ENCODE data around the gene ERCC8. TPM values are rescaled to one million over a fixed set of nuclear protein-coding genes. Genes with fewer than 3 reads are reported as not detected.

The ERCC8 gene
- total RNA-seq, 1 experiment from 2014 or later = 25.6 TPM

DNA sequence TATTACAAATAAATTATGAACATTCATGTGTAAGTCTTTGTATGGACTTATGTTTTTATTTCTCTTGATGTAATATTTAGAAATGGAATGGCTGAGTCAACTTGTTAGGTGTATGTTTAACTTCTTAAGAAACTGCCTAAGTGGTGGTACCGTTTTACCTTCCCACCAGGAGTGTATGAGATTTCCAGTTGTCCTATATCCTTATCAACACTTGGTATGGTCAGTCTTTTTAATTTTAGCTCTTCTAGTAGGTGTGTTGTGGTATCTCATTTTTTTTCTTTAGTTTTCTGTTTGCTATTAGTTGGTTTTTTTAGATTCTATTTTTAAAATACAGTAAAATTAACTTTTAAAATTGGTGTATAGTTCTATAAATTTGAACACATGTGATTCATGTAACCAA lies 3.9 kb upstream of the ERCC8 start:
- H3K27ac ChIP-seq (ENCODE audit: low read depth, low read length, poor library complexity, severe bottlenecking) = no peak overlapping the region
- DNase-seq (ENCODE audit: low spot score) = no peak
- no peaks in the 10 kb centered on the region for H3K27me3 ChIP-seq (replicated peaks; ENCODE audit: insufficient read depth, low read depth, low read length, poor library complexity)
- ChIA-PET POLR2A (ENCODE audit: low non-redundant PET) (no interaction called here), CTCF (no interaction called here)
- no peaks in the 10 kb centered on the region for H3K9me3 ChIP-seq (ENCODE audit: low read depth, low read length, poor library complexity, severe bottlenecking)
- H3K4me3 ChIP-seq (ENCODE audit: low read depth, low read length, poor library complexity, severe bottlenecking) = no peak overlapping the region
- intact Hi-C loops (cut with micrococcal nuclease; ENCODE audit: unreplicated experiment) = loop anchor here (10.0 kb wide), 1 partner anchor 264 kb away; no protein-coding TSS in a partner anchor
- H3K4me1 ChIP-seq (ENCODE audit: insufficient read depth, low read length, poor library complexity, severe bottlenecking) = peaks cover 10% of the 10 kb centered on the region
- no peak for TF ChIP-seq EZH2 (IDR thresholded peaks at IDR 0.05; ENCODE audit: borderline replicate concordance, low read depth, low read length, poor library complexity, severe bottlenecking)
- TF ChIP-seq, protein P1, sequence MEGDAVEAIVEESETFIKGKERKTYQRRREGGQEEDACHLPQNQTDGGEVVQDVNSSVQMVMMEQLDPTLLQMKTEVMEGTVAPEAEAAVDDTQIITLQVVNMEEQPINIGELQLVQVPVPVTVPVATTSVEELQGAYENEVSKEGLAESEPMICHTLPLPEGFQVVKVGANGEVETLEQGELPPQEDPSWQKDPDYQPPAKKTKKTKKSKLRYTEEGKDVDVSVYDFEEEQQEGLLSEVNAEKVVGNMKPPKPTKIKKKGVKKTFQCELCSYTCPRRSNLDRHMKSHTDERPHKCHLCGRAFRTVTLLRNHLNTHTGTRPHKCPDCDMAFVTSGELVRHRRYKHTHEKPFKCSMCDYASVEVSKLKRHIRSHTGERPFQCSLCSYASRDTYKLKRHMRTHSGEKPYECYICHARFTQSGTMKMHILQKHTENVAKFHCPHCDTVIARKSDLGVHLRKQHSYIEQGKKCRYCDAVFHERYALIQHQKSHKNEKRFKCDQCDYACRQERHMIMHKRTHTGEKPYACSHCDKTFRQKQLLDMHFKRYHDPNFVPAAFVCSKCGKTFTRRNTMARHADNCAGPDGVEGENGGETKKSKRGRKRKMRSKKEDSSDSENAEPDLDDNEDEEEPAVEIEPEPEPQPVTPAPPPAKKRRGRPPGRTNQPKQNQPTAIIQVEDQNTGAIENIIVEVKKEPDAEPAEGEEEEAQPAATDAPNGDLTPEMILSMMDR (conservative IDR thresholded peaks at IDR 0.05; ENCODE audit: low read depth, low read length) = no peak
- no peaks in the 10 kb centered on the region for H3K36me3 ChIP-seq (ENCODE audit: insufficient read depth, low read length, poor library complexity, severe bottlenecking)
- BruUV-seq (replicated peaks) = no TSS peak

DNA sequence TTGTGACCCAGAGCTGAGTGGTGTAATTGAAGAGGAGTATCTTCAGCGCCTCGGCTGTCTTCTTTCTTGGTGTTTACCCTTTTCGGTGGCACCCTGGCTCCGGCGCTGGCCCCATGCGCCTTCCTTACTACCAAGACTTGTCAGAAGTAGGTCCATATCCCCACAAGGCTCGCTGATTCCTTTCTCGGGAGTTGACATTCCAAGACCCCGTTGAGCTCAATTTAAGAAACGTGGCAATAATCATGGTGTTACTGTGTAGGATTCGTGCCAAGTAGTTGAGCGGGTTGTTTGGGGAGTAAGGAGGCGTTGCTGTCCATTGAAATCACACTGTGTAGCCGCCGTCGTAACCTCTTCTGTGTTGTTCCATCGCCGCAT lies 930 bp upstream of the ERCC8 start:
- Histone ChIP-seq H3K27me3 (replicated peaks; ENCODE audit: insufficient read depth, low read depth, low read length, poor library complexity) (no peaks in the 10 kb centered on the region), H3K36me3 (ENCODE audit: insufficient read depth, low read length, poor library complexity, severe bottlenecking) (no peaks in the 10 kb centered on the region), H3K9me3 (ENCODE audit: low read depth, low read length, poor library complexity, severe bottlenecking) (no peaks in the 10 kb centered on the region), H3K4me1 (ENCODE audit: insufficient read depth, low read length, poor library complexity, severe bottlenecking) (peaks cover 14% of the 10 kb centered on the region), H3K4me3 (ENCODE audit: low read depth, low read length, poor library complexity, severe bottlenecking) (peak overlapping the region; percentile 89), H3K27ac (ENCODE audit: low read depth, low read length, poor library complexity, severe bottlenecking) (peak overlapping the region; percentile 79)
- intact Hi-C loops (cut with micrococcal nuclease; ENCODE audit: unreplicated experiment) = loop anchor here (10.0 kb wide), 1 partner anchor 261 kb away; no protein-coding TSS in a partner anchor
- DNase-seq (ENCODE audit: low spot score) = peak; percentile 69
- POLR2A ChIA-PET (ENCODE audit: low non-redundant PET) = interaction anchor here (0.6 kb wide), 1 partner anchor 101 kb away, joined by 5 read pairs; no protein-coding TSS in a partner anchor
- TF ChIP-seq, protein P1 (conservative IDR thresholded peaks at IDR 0.05; ENCODE audit: low read depth, low read length) = no peak
- CTCF ChIA-PET = no interaction called here
- no TSS peak for BruUV-seq (replicated peaks)

DNA sequence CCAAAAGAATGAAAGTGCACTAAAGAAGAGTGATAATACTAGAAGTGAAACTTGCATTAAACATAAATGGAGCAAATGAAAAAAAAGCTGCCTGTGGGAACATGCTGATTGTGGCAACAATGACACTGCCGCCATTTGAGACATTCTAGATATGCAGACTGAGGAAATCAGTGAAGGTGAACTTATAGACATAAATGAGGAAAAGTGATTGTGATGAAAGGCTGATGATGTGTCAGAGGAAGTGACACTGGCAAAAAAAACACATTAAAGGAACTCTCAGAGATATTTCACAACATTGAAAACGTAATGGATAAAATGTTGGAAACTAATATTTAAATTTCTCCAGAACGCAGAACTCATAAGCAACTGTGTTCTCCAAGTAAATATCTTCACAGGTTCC lies 1.2 kb downstream of the ERCC8 start:
- CTCF ChIA-PET = no interaction called here
- intact Hi-C loops (cut with micrococcal nuclease; ENCODE audit: unreplicated experiment) = loop anchor here (10.0 kb wide), 1 partner anchor 259 kb away; no protein-coding TSS in a partner anchor
- H3K27ac ChIP-seq (ENCODE audit: low read depth, low read length, poor library complexity, severe bottlenecking) = no peak overlapping the region
- DNase-seq (ENCODE audit: low spot score) = no peak
- POLR2A ChIA-PET (ENCODE audit: low non-redundant PET) = no interaction called here
- TF ChIP-seq, protein P1 (conservative IDR thresholded peaks at IDR 0.05; ENCODE audit: low read depth, low read length) = no peak
- TF ChIP-seq EZH2 (IDR thresholded peaks at IDR 0.05; ENCODE audit: borderline replicate concordance, low read depth, low read length, poor library complexity, severe bottlenecking) = no peak
- no peaks in the 10 kb centered on the region for H3K9me3 ChIP-seq (ENCODE audit: low read depth, low read length, poor library complexity, severe bottlenecking)
- BruUV-seq (replicated peaks) = no TSS peak
- no peaks in the 10 kb centered on the region for H3K27me3 ChIP-seq (replicated peaks; ENCODE audit: insufficient read depth, low read depth, low read length, poor library complexity)
- peak overlapping the region; percentile 89 for H3K4me3 ChIP-seq (ENCODE audit: low read depth, low read length, poor library complexity, severe bottlenecking)
- H3K4me1 ChIP-seq (ENCODE audit: insufficient read depth, low read length, poor library complexity, severe bottlenecking) = peaks cover 14% of the 10 kb centered on the region
- no peaks in the 10 kb centered on the region for H3K36me3 ChIP-seq (ENCODE audit: insufficient read depth, low read length, poor library complexity, severe bottlenecking)
